Measurements from ENCODE around the gene RASL10A.
A peak's percentile ranks its signal among the peaks of the same experiment; 100 is the strongest.
"Not testable (repeated sequence)": the region's sequence is repeated elsewhere in the genome, so short reads cannot be mapped to it uniquely, and the experiment has no call there.

RASL10A gene, protein sequence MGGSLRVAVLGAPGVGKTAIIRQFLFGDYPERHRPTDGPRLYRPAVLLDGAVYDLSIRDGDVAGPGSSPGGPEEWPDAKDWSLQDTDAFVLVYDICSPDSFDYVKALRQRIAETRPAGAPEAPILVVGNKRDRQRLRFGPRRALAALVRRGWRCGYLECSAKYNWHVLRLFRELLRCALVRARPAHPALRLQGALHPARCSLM

GRCh38 chr22:29315286-29316140 is at the start of gene RASL10A:
Gene RASL10A (minus strand): TSS chr22:29315697. CDS start chr22:29315246, 451 bp downstream.
- H3K4me3 ChIP-seq (ENCODE audit: low read depth, low read length) = peak within 1 kb of the TSS; percentile 29
- DNase-seq (ENCODE audit: low read depth) = no peak

DNA sequence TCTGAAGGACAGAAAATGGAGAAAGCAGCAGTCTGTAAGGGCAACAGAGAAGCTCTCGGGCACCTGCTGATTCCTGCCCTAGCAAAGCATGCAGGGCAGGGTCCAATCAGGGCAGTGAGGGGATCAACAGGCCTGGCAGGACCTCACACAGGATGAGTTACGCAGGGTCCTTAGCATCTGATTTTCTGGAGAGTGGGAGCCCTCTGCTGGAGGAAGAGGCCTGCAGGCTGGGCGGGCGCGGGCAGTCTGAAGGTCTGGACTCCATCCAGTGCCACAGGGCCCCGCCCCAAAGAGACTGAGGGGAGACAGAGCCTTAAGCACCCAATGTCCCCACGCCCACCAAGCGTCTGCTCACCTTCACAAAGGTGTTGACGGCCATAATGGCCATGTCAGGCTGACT is 44.0 kb upstream of the RASL10A start:
- no peak for DNase-seq (ENCODE audit: low read depth)
- no peak overlapping the region for H3K4me3 ChIP-seq (ENCODE audit: low read depth, low read length)

DNA sequence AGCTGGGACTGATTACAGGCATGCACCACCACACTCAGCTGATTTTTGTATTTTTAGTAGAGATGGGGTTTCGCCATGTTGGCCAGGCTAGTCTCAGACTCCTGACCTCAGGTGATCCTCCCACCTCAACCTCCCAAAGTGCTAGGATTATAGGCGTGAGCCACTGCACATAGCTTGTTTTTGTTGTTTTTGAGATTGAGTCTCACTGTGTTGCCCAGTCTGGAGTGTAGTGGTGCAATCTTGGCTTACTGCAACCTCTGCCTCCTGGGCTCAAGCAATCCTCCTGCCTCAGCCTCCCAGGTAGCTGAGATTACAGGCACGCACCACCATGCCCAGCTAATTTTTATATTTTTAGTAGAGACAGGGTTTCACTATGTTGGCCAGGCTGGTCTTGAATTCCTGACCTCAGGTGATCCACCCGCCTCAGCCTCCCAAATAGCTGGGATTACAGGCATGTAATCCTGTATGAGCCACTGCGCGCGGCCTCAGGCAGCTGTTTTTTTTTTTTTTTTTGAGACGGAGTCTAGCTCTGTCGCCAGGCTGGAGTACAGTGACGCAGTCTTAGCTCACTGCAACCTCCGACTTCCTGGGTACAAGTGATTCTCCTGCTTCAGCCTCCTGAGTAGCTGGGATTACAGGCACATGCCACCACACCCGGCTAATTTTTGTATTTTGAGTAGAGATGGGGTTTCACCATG is 41.8 kb upstream of the RASL10A start:
- not testable (repeated sequence) for DNase-seq (ENCODE audit: low read depth); H3K4me3 ChIP-seq (ENCODE audit: low read depth, low read length)

GRCh38 chr22:29353860-29354259 is 38.4 kb upstream of the RASL10A start:
- DNase-seq (ENCODE audit: low read depth) = no peak
- H3K4me3 ChIP-seq (ENCODE audit: low read depth, low read length) = no peak overlapping the region

DNA sequence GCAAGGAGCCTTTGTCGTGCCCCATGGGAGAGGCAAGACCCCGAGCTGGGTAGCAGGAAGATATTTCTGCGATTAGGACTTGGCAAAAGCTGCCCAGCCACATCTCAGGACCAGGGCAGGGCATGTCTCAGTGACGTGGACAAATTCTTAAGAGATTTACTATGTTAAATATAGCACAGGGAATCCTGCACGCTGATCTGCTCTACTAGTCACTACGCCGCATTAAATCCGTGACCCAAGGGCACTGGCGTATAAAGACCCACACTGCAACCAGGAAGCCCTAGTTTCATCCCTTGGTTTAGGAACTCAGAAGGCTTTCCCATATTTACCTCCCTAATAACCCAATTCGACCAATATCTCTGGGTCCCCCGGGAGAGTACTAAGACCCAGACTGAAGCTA is 37.8 kb upstream of the RASL10A start:
- DNase-seq (ENCODE audit: low read depth) = no peak
- no peak overlapping the region for H3K4me3 ChIP-seq (ENCODE audit: low read depth, low read length)

DNA sequence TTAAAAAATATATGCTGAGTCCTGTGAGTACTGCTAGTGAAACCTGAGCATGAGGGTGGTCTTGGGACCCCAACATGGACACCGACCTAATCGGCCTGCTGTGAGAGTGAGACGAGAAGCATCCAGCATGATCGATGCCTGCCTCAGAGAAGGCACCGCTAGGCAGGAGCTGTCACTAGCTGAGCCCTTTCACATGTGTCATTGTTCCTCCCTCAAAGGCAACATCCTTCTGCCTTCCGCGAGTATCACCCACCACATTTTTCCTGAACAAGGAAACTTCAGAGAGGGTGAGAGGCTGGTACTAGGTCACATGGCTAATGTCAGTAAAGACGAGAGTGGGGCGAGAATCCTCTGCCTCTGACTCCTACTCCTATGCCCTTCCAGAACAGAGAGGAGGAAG is 37.3 kb upstream of the RASL10A start:
- no peak overlapping the region for H3K4me3 ChIP-seq (ENCODE audit: low read depth, low read length)
- DNase-seq (ENCODE audit: low read depth) = no peak

DNA sequence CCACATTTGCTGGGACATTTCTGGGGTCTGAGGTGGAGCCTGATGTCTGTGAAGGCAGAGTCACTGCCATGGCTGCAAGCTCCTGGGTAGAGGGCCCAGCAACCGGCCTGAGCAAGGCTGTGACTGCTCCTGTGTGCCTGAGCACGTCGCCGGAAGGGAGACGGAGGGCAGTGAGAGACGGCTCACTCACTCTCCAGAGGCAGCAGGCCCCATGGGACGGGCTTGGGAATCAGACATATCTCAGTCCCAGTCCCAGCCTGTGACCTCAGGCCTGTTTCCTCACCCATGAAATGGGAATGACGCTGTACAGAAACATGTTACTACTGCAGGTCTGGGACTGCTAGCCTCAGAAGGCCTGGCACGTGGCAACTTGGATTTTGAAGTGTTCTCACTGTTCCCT is 36.4 kb upstream of the RASL10A start:
- DNase-seq (ENCODE audit: low read depth) = no peak
- no peak overlapping the region for H3K4me3 ChIP-seq (ENCODE audit: low read depth, low read length)

DNA sequence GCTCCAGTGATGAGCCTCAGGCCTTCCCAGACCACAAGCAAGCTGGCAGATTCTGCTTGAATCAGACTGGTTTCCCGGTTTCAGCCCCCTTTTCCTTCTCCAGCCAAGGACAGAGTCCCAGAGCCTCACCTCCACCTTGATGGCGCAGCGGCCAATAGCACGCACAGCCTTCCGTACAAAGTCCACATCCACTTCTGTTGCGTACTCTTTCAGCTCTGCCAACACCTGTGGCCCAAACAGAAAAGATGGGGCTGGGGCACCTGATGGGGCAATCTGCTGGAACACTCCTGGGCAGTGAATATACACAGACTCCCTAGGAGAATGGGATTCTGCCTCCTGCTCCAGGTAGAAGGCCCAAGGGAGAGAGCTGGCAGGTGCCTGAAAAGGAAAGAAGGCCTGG is 35.5 kb upstream of the RASL10A start:
- no peak overlapping the region for H3K4me3 ChIP-seq (ENCODE audit: low read depth, low read length)
- no peak for DNase-seq (ENCODE audit: low read depth)

DNA sequence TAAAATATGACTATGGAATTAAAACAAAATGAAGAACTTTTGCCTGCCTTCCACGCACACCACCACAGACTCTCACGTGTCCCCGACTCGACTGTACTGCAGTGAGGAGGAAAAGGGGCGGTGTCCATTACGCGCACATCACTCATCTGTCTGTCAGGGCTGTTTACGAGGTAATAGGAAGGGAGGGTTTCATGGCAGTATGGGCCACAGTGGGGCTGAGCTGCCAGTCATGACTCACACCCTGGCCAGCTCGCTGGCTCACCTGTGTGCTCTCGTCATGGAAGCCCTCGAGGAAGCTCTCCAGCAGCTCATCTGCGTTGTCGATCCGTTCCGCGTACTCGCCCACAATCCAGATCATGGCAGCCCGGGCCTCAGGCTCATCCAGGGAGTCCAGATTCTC is 33.5 kb upstream of the RASL10A start:
- no peak for DNase-seq (ENCODE audit: low read depth)
- H3K4me3 ChIP-seq (ENCODE audit: low read depth, low read length) = no peak overlapping the region

DNA sequence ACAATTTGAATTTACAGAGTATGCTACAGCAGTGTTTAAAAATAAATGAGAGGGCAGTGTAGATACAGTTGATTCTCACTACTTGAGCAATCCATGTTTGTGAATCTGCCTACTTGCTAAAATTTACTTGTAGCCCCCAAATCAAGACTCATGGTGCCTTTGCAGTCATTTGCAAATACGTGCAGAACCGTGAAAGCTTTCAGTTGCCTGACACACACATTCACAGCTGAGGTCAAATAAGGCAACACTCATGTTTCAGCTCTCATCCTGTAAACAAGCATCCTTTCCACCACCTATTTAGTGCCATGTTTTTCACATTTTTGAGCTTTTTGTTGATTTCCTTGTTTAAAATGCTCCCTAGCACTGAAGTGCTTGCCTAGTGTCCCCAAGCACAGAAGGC is 32.5 kb upstream of the RASL10A start:
- H3K4me3 ChIP-seq (ENCODE audit: low read depth, low read length) = no peak overlapping the region
- no peak for DNase-seq (ENCODE audit: low read depth)

- H3K4me3 ChIP-seq (ENCODE audit: low read depth, low read length) = no peak overlapping the region
- DNase-seq (ENCODE audit: low read depth) = no peak
These were observed 31.2 kb upstream of the RASL10A start for GRCh38 chr22:29346659-29347058.

DNA sequence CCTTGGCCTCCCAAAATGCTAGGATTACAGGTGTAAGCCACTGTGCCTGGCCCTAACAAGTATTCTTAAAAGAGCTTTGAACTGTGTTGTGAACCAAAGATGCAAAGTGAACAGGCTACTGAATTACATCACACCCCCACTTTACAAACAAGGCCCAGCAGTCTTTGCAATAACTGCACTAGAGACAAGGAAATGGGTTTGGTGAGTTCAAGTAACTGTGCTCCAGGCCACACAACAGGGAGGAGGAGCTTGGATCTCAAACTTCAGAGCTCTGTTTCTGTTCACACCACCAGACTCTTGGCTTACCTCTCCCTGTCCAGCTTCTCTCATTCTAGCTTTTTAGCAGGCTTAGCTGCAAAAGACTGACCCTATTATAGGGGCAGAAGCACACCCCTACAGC is 30.4 kb upstream of the RASL10A start:
- DNase-seq (ENCODE audit: low read depth) = no peak
- H3K4me3 ChIP-seq (ENCODE audit: low read depth, low read length) = no peak overlapping the region

DNA sequence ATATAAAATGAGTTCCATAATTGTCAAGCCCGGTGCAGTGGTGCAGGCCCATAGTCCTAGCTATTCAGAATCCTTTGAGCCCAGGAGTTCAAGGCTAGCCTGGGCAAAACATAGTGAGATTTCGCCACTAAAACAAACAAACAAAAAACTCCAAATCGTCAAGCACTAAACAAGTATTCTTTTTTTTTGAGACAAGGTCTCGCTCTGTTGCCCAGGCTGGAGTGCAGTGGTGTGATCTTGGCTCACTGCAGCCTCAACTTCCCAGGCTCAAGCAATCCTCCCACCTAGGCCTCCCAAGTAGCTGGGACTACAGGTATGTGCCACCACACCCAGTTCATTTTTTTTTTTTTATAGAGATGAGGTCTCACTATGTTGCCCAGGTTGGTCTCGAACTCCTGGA is 29.4 kb upstream of the RASL10A start:
- not testable (repeated sequence) for DNase-seq (ENCODE audit: low read depth); H3K4me3 ChIP-seq (ENCODE audit: low read depth, low read length)

DNA sequence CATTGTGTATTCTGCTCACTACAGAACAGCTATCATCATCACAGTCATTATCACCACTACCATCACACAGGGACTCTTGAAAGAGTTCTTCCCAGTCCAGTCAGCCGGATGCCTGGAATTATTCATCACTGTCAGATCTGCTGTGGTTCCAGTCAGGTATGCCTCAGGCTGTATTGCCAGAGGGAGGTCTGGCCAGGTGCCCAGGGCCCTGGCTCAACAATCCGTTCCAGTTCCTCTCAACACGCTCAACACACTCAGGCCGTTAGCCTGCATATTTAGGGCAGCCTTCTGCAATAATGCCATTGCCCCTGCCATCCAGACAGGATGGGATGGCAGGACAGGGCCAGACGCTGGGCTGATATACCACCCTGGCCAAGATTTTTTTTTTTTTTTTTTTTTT is 28.6 kb upstream of the RASL10A start:
- DNase-seq (ENCODE audit: low read depth) = peak; percentile 62
- no peak overlapping the region for H3K4me3 ChIP-seq (ENCODE audit: low read depth, low read length)

- no peak for DNase-seq (ENCODE audit: low read depth)
- H3K4me3 ChIP-seq (ENCODE audit: low read depth, low read length) = no peak overlapping the region
These were observed 27.9 kb upstream of the RASL10A start for GRCh38 chr22:29343313-29343805.

- no peak overlapping the region for H3K4me3 ChIP-seq (ENCODE audit: low read depth, low read length)
- no peak for DNase-seq (ENCODE audit: low read depth)
These were observed 27.2 kb upstream of the RASL10A start for GRCh38 chr22:29342577-29343312.

DNA sequence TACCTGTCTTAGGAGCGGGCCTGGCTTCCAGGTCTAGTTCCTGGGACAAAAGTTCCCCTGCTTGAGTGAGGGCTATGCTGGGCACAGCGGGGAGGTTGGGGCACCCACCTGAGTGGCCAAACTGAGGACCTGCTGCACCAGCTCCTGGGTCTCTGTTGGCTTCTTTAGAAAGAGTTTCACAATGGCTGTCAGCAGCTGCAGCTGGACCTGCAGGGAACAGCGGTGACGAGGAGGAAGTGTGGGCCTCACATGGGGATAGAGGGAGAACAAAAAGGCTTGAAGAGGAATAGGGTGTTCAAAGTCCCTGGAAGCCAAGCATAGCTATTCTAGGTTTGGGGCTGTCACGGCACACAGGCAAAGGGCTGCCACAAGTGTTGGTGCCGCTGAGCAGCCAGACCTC is 26.7 kb upstream of the RASL10A start:
- no peak overlapping the region for H3K4me3 ChIP-seq (ENCODE audit: low read depth, low read length)
- no peak for DNase-seq (ENCODE audit: low read depth)

DNA sequence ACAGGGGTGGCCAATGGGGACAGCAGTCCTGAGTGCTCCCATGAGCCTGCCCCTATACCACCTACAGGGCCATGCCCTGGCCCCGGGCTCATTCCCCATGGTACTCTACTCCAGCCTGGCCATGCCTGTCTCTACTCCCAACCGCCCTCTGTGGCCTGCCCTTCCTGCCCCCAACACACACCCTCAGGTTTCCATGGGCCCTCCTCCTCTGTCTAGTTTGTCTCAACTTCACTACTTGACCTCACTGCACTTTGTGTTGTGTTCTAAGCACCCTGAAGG is 26.3 kb upstream of the RASL10A start:
- no peak for DNase-seq (ENCODE audit: low read depth)
- H3K4me3 ChIP-seq (ENCODE audit: low read depth, low read length) = no peak overlapping the region

DNA sequence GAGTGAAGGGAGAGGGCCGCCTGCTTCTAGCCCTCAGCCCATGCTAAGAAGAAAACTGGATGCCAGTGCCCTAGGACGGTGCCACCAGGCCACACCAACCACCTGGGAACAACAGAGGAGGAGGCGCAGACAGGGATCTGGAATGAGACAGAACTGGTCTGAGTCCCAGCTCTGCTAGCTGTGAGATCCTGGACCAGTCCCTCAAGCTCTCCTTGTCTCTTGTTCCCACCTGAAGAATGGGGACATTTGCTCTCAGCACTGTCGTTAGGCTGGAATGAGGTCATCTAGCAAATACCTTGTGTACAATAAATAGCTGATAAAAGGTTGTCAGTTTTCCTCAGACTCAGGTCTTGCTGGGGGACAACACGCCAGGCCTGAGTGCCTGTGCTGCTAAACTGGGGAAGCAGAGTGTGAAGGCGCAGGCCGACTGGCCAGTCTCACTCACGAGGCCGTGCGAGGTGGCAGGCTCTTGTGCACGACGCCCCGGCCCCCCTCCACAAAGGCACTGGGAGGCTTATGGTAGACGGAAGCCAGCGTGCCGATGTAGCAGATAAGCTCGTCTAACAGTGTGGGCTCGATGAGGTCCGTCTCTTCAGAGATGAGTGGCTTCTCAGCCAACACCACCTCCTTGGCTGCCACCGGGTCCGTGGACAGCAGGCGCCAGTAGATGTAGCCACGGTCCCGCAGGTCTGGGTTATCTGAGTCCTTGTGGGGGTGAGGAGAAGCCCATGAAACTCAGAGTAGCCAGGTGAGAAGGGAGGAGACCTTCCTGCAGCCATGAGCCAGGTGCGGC is 25.8 kb upstream of the RASL10A start:
- H3K4me3 ChIP-seq (ENCODE audit: low read depth, low read length) = no peak overlapping the region
- no peak for DNase-seq (ENCODE audit: low read depth)

All from skeletal muscle cell (primary cell).